IPS-NIHi7 (cell line): ENCODE measurements around the gene CNTNAP5.
A peak's percentile ranks its signal among the peaks of the same experiment; 100 is the strongest.
"Not testable (repeated sequence)": the region's sequence is repeated elsewhere in the genome, so short reads cannot be mapped to it uniquely, and the experiment has no call there.

ENCODE experiments used
- DNase-seq: peaks from one replicate; pipeline ENCODE4 v3.0.0; 2012; ENCODE audit warnings: mixed read lengths; ENCODE audit errors: extremely low spot score

The CNTNAP5 gene

GRCh38 chr2:124320051-124320688 is 295.1 kb downstream of the CNTNAP5 start:
- DNase-seq: no peak

- no peak for DNase-seq
Measured at GRCh38 chr2:124323321-124323720, 298.2 kb downstream of the CNTNAP5 start.

- DNase-seq: no peak
Measured at GRCh38 chr2:124325667-124326440, 300.8 kb downstream of the CNTNAP5 start.

- DNase-seq: no peak
Measured at GRCh38 chr2:124327303-124327702, 302.2 kb downstream of the CNTNAP5 start.

- DNase-seq: no peak
Measured at GRCh38 chr2:124328397-124328796, 303.3 kb downstream of the CNTNAP5 start.

- DNase-seq: no peak
Measured at GRCh38 chr2:124333784-124334183, 308.7 kb downstream of the CNTNAP5 start.

GRCh38 chr2:124335058-124335457 is 310.0 kb downstream of the CNTNAP5 start:
- DNase-seq: no peak

GRCh38 chr2:124339709-124340108 is 314.6 kb downstream of the CNTNAP5 start:
- no peak for DNase-seq

GRCh38 chr2:124343827-124344498 is 318.9 kb downstream of the CNTNAP5 start:
- DNase-seq: no peak

GRCh38 chr2:124347209-124347608 is 322.1 kb downstream of the CNTNAP5 start:
- peak; percentile 27 for DNase-seq

GRCh38 chr2:124353656-124354055 is 328.6 kb downstream of the CNTNAP5 start:
- DNase-seq: no peak

- no peak for DNase-seq
Measured at GRCh38 chr2:124354466-124354865, 329.4 kb downstream of the CNTNAP5 start.

GRCh38 chr2:124361966-124362365 is 336.9 kb downstream of the CNTNAP5 start:
- not testable (repeated sequence) for DNase-seq

GRCh38 chr2:124369181-124369580 is 344.1 kb downstream of the CNTNAP5 start:
- no peak for DNase-seq

- DNase-seq: no peak
Measured at GRCh38 chr2:124380221-124380749, 355.2 kb downstream of the CNTNAP5 start.

- DNase-seq: no peak
Measured at GRCh38 chr2:124382067-124382618, 357.1 kb downstream of the CNTNAP5 start.

- no peak for DNase-seq
Measured at GRCh38 chr2:124395961-124396360, 370.9 kb downstream of the CNTNAP5 start.

GRCh38 chr2:124402274-124402673 is 377.2 kb downstream of the CNTNAP5 start:
- no peak for DNase-seq

- DNase-seq: not testable (repeated sequence)
Measured at GRCh38 chr2:124407836-124408534, 382.9 kb downstream of the CNTNAP5 start.

GRCh38 chr2:124424074-124424473 is 399.0 kb downstream of the CNTNAP5 start:
- DNase-seq: no peak

- no peak for DNase-seq
Measured at GRCh38 chr2:124426122-124426521, 401.0 kb downstream of the CNTNAP5 start.

- DNase-seq: peak; percentile 31
Measured at GRCh38 chr2:124426625-124427024, 401.5 kb downstream of the CNTNAP5 start.
